GM12874 (cell line): ENCODE measurements around the gene AEBP1.

Source experiments
- TF ChIP-seq, protein P1 (sequence below): IDR thresholded peaks from 2 replicates; pipeline ENCODE4 v1.5.1; 2011; ENCODE audit warnings: low read depth, mild to moderate bottlenecking, control low read depth, low read length, moderate library complexity; ENCODE audit not compliant: insufficient read depth

Gene AEBP1

DNA sequence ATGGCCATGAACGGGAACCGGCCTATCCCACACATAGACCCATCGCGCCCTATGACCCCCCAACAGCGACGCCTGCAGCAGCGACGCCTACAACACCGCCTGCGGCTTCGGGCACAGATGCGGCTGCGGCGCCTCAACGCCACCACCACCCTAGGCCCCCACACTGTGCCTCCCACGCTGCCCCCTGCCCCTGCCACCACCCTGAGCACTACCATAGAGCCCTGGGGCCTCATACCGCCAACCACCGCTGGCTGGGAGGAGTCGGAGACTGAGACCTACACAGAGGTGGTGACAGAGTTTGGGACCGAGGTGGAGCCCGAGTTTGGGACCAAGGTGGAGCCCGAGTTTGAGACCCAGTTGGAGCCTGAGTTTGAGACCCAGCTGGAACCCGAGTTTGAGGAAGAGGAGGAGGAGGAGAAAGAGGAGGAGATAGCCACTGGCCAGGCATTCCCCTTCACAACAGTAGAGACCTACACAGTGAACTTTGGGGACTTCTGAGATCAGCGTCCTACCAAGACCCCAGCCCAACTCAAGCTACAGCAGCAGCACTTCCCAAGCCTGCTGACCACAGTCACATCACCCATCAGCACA is 9.7 kb downstream of the AEBP1 start:
- TF ChIP-seq, protein P1, sequence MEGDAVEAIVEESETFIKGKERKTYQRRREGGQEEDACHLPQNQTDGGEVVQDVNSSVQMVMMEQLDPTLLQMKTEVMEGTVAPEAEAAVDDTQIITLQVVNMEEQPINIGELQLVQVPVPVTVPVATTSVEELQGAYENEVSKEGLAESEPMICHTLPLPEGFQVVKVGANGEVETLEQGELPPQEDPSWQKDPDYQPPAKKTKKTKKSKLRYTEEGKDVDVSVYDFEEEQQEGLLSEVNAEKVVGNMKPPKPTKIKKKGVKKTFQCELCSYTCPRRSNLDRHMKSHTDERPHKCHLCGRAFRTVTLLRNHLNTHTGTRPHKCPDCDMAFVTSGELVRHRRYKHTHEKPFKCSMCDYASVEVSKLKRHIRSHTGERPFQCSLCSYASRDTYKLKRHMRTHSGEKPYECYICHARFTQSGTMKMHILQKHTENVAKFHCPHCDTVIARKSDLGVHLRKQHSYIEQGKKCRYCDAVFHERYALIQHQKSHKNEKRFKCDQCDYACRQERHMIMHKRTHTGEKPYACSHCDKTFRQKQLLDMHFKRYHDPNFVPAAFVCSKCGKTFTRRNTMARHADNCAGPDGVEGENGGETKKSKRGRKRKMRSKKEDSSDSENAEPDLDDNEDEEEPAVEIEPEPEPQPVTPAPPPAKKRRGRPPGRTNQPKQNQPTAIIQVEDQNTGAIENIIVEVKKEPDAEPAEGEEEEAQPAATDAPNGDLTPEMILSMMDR: no peak

DNA sequence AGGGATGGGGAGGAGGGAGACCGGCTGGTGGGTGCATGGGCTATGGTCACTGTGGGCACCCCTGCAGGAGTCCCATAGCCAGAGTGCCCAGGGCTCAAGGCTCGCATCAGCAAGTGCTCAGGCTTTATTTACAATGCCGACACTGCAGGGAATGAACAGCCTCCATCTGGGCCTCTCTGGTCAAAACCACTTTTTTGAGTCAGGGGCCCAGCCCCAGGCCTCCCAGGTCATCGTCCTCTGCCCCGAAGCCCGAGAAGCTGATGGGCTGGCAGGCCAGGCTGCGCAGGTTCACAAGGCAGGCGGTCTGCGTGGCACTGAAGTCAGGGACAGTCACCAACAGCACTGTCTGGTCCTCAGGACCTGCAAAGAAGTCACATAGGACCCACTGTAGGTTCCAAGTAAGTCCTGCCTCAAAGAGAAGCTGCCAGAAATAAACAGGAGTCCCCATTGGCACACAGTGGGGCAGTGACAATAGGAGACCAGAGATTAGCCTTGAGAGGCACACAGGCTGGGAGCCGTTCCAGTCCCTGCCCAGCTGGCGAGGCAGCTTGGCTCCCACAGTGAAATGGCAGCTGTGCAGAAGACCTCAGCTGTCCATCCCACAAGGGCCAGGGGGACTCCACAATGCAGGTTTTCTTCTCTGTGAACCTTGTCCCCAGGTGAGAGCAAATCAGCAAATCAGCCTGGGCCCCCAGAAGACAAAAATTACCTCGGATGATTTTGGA is 10.6 kb downstream of the AEBP1 start:
- TF ChIP-seq, protein P1: no peak

- TF ChIP-seq, protein P1: no peak
Measured at GRCh38 chr7:44116087-44116788, 12.1 kb downstream of the AEBP1 start.

GRCh38 chr7:44116789-44117666 is 12.9 kb downstream of the AEBP1 start:
- TF ChIP-seq, protein P1: no peak

DNA sequence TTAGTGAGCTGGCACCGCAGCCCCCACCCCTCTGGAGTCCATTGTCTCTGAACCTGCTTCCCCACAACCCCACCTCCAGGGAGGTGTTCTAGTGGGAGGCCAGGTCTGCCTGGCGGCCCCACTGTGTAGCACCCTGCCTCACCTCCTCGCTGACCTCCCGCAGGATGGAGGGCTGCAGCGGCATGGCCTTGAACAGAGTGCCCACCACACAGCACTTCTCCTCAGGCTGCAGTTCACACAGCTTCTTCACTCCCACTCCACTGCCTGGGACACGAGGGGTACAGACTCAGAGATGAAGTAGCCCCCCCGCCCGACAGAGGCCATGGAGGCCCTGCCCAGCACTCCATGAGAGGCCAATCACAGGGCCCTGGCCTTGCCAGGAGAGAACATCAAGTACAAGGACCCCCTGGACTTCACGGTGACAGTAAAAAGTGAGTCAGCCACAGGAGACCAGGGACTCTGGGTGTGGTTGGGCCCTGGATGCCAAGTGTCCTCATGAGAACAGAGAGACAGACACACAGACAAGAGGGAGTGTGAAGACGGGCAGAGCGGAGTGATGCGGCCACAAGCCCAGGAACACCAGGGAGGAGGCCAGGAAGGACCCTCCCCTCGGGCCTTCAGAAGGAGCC is 13.8 kb downstream of the AEBP1 start:
- TF ChIP-seq, protein P1: no peak

DNA sequence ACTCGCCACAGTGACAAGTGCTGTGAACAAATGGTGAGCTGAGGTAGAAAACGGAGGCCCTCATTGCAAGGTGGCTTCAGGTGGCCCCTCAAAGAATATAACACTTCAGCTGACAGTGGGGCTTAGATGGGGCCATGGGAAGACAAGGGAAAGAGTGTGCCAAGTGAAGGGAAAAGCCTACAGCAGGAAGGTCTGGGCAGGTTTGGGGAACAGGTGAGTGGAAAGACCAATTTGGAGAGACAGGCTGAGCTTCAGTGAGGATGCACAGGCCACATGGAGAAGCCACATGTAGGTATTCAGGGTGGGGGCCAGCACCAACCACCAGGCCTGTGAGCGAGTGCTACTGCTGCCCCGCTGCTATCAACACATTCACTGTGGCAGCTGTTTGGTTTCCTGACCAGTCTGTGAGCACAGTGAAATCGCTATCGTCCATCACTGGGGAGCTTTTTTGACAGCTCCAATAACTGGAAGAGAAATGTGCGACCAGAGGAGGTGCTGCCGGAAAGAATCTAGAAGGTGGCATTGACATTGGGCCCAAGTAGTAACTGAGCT is 15.8 kb downstream of the AEBP1 start:
- TF ChIP-seq, protein P1: no peak
